ENCODE data around the gene DNAH12.

DNA sequence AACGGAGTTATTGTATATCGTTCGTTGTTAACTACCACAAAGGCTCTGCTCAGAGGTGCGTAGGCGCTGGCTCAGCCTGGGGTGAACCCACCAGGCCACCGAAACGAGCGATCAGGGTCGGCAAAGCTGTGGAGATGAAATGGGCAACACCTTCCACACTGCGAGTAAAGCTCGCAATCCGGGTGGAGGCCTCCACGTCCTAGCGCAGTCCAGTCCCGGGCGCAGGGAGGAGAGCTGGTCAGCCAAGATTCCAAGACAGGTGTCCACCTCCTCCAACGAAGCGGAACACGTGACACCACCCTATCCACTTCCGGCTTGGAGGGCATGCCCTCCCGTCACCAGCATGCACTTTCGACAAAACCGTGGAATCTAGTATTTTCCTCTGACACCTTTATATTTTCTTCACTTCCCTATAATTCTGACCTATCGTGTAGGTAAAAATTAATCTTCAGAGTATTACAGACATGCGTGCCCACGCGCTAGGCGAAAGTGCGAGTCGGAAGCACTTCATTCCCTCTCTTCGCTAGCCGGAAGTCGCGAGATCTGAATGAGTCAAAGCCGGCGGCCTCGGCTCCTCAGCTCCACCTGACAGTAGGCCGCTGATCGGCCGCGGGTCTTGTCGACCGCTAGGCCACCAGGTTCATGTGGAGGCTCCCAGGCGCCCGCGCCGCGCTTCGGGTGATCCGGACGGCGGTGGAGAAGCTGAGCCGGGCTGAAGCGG is 11.8 kb upstream of the DNAH12 start, which contains the start of gene PDE12:
- no peak for TF ChIP-seq POU6F1 (CRISPR knock-in tag; IDR thresholded peaks at IDR 0.05; ENCODE audit: borderline replicate concordance, low read depth)
- TF ChIP-seq ZFP30 (CRISPR knock-in tag; IDR thresholded peaks at IDR 0.05) = no peak
- TF ChIP-seq, protein P1, sequence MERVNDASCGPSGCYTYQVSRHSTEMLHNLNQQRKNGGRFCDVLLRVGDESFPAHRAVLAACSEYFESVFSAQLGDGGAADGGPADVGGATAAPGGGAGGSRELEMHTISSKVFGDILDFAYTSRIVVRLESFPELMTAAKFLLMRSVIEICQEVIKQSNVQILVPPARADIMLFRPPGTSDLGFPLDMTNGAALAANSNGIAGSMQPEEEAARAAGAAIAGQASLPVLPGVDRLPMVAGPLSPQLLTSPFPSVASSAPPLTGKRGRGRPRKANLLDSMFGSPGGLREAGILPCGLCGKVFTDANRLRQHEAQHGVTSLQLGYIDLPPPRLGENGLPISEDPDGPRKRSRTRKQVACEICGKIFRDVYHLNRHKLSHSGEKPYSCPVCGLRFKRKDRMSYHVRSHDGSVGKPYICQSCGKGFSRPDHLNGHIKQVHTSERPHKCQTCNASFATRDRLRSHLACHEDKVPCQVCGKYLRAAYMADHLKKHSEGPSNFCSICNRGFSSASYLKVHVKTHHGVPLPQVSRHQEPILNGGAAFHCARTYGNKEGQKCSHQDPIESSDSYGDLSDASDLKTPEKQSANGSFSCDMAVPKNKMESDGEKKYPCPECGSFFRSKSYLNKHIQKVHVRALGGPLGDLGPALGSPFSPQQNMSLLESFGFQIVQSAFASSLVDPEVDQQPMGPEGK (CRISPR knock-in tag; IDR thresholded peaks at IDR 0.05; ENCODE audit: borderline replicate concordance) = no peak
- no peak for TF ChIP-seq ARNTL (CRISPR knock-in tag; IDR thresholded peaks at IDR 0.05; ENCODE audit: borderline replicate concordance, low read depth)
- TF ChIP-seq TCF4 (CRISPR knock-in tag; IDR thresholded peaks at IDR 0.05; ENCODE audit: borderline replicate concordance) = peak; percentile 28; the same call in 1 of the 2 replicates
- no peak for TF ChIP-seq ZNF70 (CRISPR knock-in tag; IDR thresholded peaks at IDR 0.05)
- peak; percentile 91; the same call in 1 of the 2 replicates for TF ChIP-seq SNAI2 (CRISPR knock-in tag; IDR thresholded peaks at IDR 0.05)
- no peak for TF ChIP-seq TOX (CRISPR knock-in tag; IDR thresholded peaks at IDR 0.05; ENCODE audit: borderline replicate concordance)
- TF ChIP-seq, protein P2, sequence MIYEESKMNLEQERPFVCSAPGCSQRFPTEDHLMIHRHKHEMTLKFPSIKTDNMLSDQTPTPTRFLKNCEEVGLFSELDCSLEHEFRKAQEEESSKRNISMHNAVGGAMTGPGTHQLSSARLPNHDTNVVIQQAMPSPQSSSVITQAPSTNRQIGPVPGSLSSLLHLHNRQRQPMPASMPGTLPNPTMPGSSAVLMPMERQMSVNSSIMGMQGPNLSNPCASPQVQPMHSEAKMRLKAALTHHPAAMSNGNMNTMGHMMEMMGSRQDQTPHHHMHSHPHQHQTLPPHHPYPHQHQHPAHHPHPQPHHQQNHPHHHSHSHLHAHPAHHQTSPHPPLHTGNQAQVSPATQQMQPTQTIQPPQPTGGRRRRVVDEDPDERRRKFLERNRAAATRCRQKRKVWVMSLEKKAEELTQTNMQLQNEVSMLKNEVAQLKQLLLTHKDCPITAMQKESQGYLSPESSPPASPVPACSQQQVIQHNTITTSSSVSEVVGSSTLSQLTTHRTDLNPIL (CRISPR knock-in tag; IDR thresholded peaks at IDR 0.05; ENCODE audit: low read depth) = no peak
- TF ChIP-seq ZC3H10 (CRISPR knock-in tag; IDR thresholded peaks at IDR 0.05) = no peak
- TF ChIP-seq ZFP3 (CRISPR knock-in tag; IDR thresholded peaks at IDR 0.05) = peak; percentile 25; the same call in 1 of the 2 replicates
